ENCODE data around the gene EFHC2. TPM values are rescaled to one million over a fixed set of nuclear protein-coding genes. Genes with fewer than 3 reads are reported as not detected.

The EFHC2 gene
- total RNA-seq, 2 donors from 2014 or later, result 1.3 to 2.2 TPM

DNA sequence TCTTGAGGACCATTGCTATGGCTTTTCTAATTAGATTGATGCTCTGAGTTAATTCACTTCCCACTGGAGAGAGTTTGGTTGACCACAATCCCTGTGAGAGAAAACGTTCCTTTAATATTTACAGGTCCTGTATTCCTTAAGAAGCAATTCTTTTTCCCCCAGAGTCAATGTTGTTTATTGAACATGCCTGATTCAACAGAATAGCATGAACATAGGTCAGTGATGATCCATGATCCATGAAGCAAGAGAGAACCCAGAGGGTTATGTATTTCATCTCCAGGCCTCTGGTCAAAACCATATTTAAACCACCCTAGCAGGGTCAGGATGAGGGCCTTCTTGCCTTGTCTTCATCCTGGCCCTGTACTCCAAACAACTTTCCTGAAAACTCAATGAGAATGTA lies 39.4 kb upstream of the EFHC2 start:
- Mint-ChIP-seq H3K4me3 (no peak overlapping the region), H3K27ac (no peak overlapping the region), H3K36me3 (ENCODE audit: low read depth) (no peaks in the 10 kb centered on the region), H3K4me1 (no peaks in the 10 kb centered on the region), H3K27me3 (ENCODE audit: insufficient read depth) (no peaks in the 10 kb centered on the region), H3K9me3 (peaks cover 56% of the 10 kb centered on the region)
- Histone ChIP-seq H3K4me1 (ENCODE audit: control insufficient read depth, insufficient read depth, low read length) (no peaks in the 10 kb centered on the region), H3K4me3 (ENCODE audit: low read length) (no peak overlapping the region), H3K36me3 (ENCODE audit: control insufficient read depth, insufficient read depth, low read length) (no peaks in the 10 kb centered on the region), H3K9ac (ENCODE audit: extremely low read depth, low read length, poor library complexity, severe bottlenecking) (no peak overlapping the region), H3K9me3 (ENCODE audit: control insufficient read depth, low read length) (no peaks in the 10 kb centered on the region), H3K27me3 (ENCODE audit: control insufficient read depth, insufficient read depth, low read length, poor library complexity, severe bottlenecking) (no peaks in the 10 kb centered on the region), H3K27ac (ENCODE audit: low read depth, low read length) (no peak overlapping the region)
- no peak for DNase-seq
- WGBS, 2 experiments (ENCODE audit: insufficient coverage in 1 of 2, insufficient read length in 1 of 2), result 100% methylated on average over 1 of the region's 1 CpG; no CpG with 5 or more reads in 1 of the 2 experiments
- TF ChIP-seq CTCF (conservative IDR thresholded peaks at IDR 0.05), result no peak

- WGBS, 2 experiments (ENCODE audit: insufficient coverage in 1 of 2, insufficient read length in 1 of 2), result 92 to 100% methylated on average over 2 to 5 of the region's 5 CpGs
- no peaks in the 10 kb centered on the region for H3K4me1 ChIP-seq (ENCODE audit: control insufficient read depth, insufficient read depth, low read length)
- H3K27me3 ChIP-seq (ENCODE audit: control insufficient read depth, insufficient read depth, low read length, poor library complexity, severe bottlenecking), result no peaks in the 10 kb centered on the region
- Mint-ChIP-seq H3K9me3 (peaks cover 49% of the 10 kb centered on the region), H3K4me3 (no peak overlapping the region), H3K4me1 (peaks cover 5% of the 10 kb centered on the region), H3K36me3 (ENCODE audit: low read depth) (no peaks in the 10 kb centered on the region), H3K27ac (no peak overlapping the region), H3K27me3 (ENCODE audit: insufficient read depth) (no peaks in the 10 kb centered on the region)
- H3K9me3 ChIP-seq (ENCODE audit: control insufficient read depth, low read length), result no peaks in the 10 kb centered on the region
- H3K4me3 ChIP-seq (ENCODE audit: low read length), result no peak overlapping the region
- no peak overlapping the region for H3K27ac ChIP-seq (ENCODE audit: low read depth, low read length)
- no peaks in the 10 kb centered on the region for H3K36me3 ChIP-seq (ENCODE audit: control insufficient read depth, insufficient read depth, low read length)
- H3K9ac ChIP-seq (ENCODE audit: extremely low read depth, low read length, poor library complexity, severe bottlenecking), result no peak overlapping the region
- TF ChIP-seq CTCF (conservative IDR thresholded peaks at IDR 0.05), result no peak
- DNase-seq, result no peak
These were observed 9.3 kb upstream of the EFHC2 start for GRCh38 chrX:44352758-44353157.

DNA sequence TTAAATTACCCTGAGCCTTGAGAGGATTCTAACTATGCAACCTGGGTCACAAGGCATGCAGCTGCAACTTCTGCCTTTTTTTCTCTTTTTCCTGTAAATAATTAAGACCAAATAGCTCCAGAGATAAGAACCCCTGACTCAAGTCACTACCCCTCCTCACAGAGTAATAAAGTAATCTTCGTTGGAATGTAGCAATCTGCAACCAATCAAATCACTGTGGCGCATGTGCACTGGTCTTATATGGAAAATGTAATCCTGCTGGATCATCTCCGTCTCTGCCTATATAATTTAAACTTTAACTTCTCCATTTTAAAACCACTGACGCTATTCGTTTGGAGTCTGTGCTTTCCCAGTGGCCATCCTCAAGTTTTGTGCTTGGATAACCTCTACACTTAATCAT lies 6.1 kb upstream of the EFHC2 start:
- WGBS, 2 experiments (ENCODE audit: insufficient coverage in 1 of 2, insufficient read length in 1 of 2), result 88% methylated on average over 5 of the region's 5 CpGs; no CpG with 5 or more reads in 1 of the 2 experiments
- Histone ChIP-seq H3K36me3 (ENCODE audit: control insufficient read depth, insufficient read depth, low read length) (no peaks in the 10 kb centered on the region), H3K9me3 (ENCODE audit: control insufficient read depth, low read length) (no peaks in the 10 kb centered on the region), H3K27ac (ENCODE audit: low read depth, low read length) (no peak overlapping the region), H3K27me3 (ENCODE audit: control insufficient read depth, insufficient read depth, low read length, poor library complexity, severe bottlenecking) (no peaks in the 10 kb centered on the region), H3K4me3 (ENCODE audit: low read length) (no peak overlapping the region), H3K4me1 (ENCODE audit: control insufficient read depth, insufficient read depth, low read length) (no peaks in the 10 kb centered on the region), H3K9ac (ENCODE audit: extremely low read depth, low read length, poor library complexity, severe bottlenecking) (no peak overlapping the region)
- no peaks in the 10 kb centered on the region for H3K27me3 Mint-ChIP-seq (ENCODE audit: insufficient read depth)
- H3K4me3 Mint-ChIP-seq, result no peak overlapping the region
- DNase-seq, result no peak
- H3K27ac Mint-ChIP-seq, result no peak overlapping the region
- H3K36me3 Mint-ChIP-seq (ENCODE audit: low read depth), result no peaks in the 10 kb centered on the region
- H3K9me3 Mint-ChIP-seq, result peaks cover 54% of the 10 kb centered on the region
- peaks cover 5% of the 10 kb centered on the region for H3K4me1 Mint-ChIP-seq
- no peak for TF ChIP-seq CTCF (conservative IDR thresholded peaks at IDR 0.05)

Measured in endodermal cell (in vitro differentiated cells).